ENCODE data around the gene MAPK8.

Gene MAPK8

DNA sequence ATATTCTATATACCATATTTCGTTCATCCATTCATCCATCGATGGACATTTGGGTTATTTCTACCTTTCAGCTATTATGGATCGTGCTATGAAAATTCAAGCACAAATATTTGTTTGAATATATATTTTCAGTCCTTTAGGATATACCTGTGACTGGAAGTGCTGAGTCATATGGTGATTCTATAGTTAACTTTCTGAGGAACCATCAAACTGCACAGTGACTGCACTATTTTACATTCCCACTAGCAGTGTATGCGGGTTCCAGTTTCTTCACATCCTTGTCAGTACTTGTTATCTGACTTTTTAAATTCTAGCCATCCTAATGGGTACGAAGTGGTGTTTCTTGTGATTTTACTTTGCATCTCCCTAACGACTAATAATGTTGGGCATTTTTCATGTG is 104.0 kb downstream of the MAPK8 start:
- no peak overlapping the region for H3K4me3 ChIP-seq (ENCODE audit: low read depth, low read length)
- no peak for TF ChIP-seq CTCF (IDR thresholded peaks at IDR 0.05; ENCODE audit: low read depth, low read length)

DNA sequence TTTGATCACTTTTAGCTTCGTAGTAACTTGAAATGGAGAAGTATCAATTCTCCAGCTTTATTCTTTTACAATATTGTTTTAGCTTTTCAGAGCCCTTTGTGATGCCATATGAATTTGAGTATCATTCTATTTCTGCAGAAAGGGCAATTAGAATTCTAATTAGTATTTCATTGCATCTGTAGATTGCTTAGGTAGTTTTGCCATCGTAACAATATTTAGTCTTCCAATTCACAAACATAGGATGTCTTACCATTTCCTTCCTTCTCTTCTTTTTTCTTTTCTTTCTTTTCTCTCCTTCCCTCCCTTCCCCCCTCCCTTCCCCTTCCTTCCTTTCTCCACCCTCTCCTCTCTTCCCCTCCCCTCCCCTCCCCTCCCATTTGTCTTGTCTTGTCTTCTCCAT is 105.0 kb downstream of the MAPK8 start:
- no peak overlapping the region for H3K4me3 ChIP-seq (ENCODE audit: low read depth, low read length)
- TF ChIP-seq CTCF (IDR thresholded peaks at IDR 0.05; ENCODE audit: low read depth, low read length): no peak

- no peak for TF ChIP-seq CTCF (IDR thresholded peaks at IDR 0.05; ENCODE audit: low read depth, low read length)
- no peak overlapping the region for H3K4me3 ChIP-seq (ENCODE audit: low read depth, low read length)
These were observed 105.6 kb downstream of the MAPK8 start for GRCh38 chr10:48412081-48412480.

- no peak overlapping the region for H3K4me3 ChIP-seq (ENCODE audit: low read depth, low read length)
- TF ChIP-seq CTCF (IDR thresholded peaks at IDR 0.05; ENCODE audit: low read depth, low read length): no peak
These were observed 106.5 kb downstream of the MAPK8 start for GRCh38 chr10:48412933-48413332.

DNA sequence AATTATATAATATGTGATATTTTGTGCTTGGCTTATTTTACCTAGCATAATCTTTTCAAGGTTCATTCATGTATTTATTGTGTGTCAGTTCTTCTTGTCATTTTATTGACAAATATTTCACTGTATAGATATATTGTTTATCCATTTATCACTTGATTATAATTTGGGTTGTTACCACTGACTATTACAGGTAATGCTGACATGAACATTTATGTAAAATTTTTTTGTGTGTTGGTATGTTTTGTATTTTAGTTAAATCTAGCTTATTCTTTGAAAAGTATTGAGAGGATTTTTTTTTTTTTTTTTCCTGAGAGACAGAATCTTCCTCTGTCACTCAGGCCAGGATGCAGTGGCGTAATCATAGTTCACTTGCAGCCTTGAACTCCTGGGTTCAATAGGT is 107.7 kb downstream of the MAPK8 start:
- H3K4me3 ChIP-seq (ENCODE audit: low read depth, low read length): no peak overlapping the region
- no peak for TF ChIP-seq CTCF (IDR thresholded peaks at IDR 0.05; ENCODE audit: low read depth, low read length)

GRCh38 chr10:48414778-48415177 is 108.3 kb downstream of the MAPK8 start:
- TF ChIP-seq CTCF (IDR thresholded peaks at IDR 0.05; ENCODE audit: low read depth, low read length): no peak
- H3K4me3 ChIP-seq (ENCODE audit: low read depth, low read length): no peak overlapping the region

DNA sequence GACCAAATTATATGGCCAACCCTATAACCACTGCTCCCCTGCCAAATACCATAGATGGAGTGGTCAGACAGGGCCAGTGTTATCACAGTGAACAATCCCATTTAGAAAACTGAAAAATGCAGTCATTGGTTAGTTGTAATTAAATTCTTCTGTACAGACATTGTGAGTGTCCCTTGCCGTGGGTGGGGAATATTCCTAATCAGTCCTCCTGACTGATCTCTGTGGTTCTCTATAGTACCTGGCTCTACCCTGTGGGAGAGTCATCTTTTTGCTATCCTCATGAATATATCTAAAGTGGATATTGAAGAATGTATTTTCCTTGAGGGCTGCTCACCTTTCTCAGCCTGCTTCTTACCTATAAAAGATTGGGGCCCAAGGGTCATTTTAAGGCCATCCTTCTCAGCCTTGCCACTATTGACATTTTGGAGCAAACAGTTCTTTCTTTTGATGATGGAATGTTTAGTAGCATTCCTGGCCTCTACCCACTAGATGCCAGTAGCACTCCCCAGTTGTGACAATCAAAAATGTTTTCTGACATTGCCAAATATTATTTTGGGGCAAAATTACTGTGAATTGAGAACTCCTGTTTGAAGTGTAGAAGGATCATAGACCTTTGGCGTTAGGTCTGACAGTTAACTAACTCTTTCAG is 110.2 kb downstream of the MAPK8 start:
- TF ChIP-seq CTCF (IDR thresholded peaks at IDR 0.05; ENCODE audit: low read depth, low read length): no peak
- no peak overlapping the region for H3K4me3 ChIP-seq (ENCODE audit: low read depth, low read length)
